ENCODE measurements around the gene HRG. TPM values are rescaled to one million over a fixed set of nuclear protein-coding genes. Genes with fewer than 3 reads are reported as not detected.

Gene HRG
- total and polyA plus RNA-seq, 2 experiments from 2014 or later = not detected

- no peak for ATAC-seq
- no peak overlapping the region for H3K27ac Mint-ChIP-seq
- H3K27me3 Mint-ChIP-seq (ENCODE audit: insufficient read depth, low read depth, poor library complexity) = peaks cover 7% of the 10 kb centered on the region
Observed at GRCh38 chr3:186713499-186713898, 47.7 kb downstream of the HRG start.

More at GRCh38 chr3:186713499-186713898, 47.7 kb downstream of the HRG start:
- Histone ChIP-seq H3K36me3 (ENCODE audit: insufficient read depth) (no peaks in the 10 kb centered on the region), H3K79me2 (replicated peaks; ENCODE audit: insufficient read depth) (no peaks in the 10 kb centered on the region), H4K20me1 (replicated peaks; ENCODE audit: insufficient read depth) (no peaks in the 10 kb centered on the region), H3K27me3 (ENCODE audit: insufficient read depth) (no peaks in the 10 kb centered on the region), H3K27ac (ENCODE audit: low read depth) (no peak overlapping the region), H3K4me2 (no peak overlapping the region), H3K4me1 (ENCODE audit: insufficient read depth) (no peaks in the 10 kb centered on the region; the same call in 1 of the 2 replicates), H3K4me3 (no peak overlapping the region), H3F3A (replicated peaks; ENCODE audit: low read depth) (no peaks in the 10 kb centered on the region), H3K9me2 (ENCODE audit: insufficient read depth) (peaks cover 9% of the 10 kb centered on the region; the same call in 1 of the 2 replicates), H2AFZ (no peak overlapping the region)
- no peaks in the 10 kb centered on the region for H3K9me3 Mint-ChIP-seq
- TF ChIP-seq ZNF462 (CRISPR knock-in tag; IDR thresholded peaks at IDR 0.05) (no peak), ZNF114 (CRISPR knock-in tag; IDR thresholded peaks at IDR 0.05) (no peak)
- no peaks in the 10 kb centered on the region for H3K36me3 Mint-ChIP-seq (ENCODE audit: low read depth)
- DNase-seq (ENCODE audit: low spot score) = no peak
- H3K4me3 Mint-ChIP-seq = no peak overlapping the region
- peaks cover 20% of the 10 kb centered on the region for H3K4me1 Mint-ChIP-seq

Data from GM23338 (cell line).